H1 (cell line): Measurements from ENCODE around the gene SPRR2F. TPM values are rescaled to one million over a fixed set of nuclear protein-coding genes. Genes with fewer than 3 reads are reported as not detected.
A peak's percentile ranks its signal among the peaks of the same experiment; 100 is the strongest.

Source experiments
- CTCF ChIA-PET: fragments of 300-600 bp; sonication (Branson Sonifier 250); formaldehyde crosslinking; loops from one replicate; lab custom pipeline; 2021; ENCODE audit not compliant: partially characterized antibody; lab: Charles Lee
- POLR2A ChIA-PET: fragments of 300-600 bp; sonication (Branson Sonifier 250); formaldehyde crosslinking; loops from one replicate; lab custom pipeline; 2021; ENCODE audit warnings: inconsistent platforms; ENCODE audit not compliant: partially characterized antibody; lab: Charles Lee
- DNase-seq, 2 experiments: peaks; one replicate each; pipeline versions ENCODE4 v3.0.0 to v3.0.0-alpha.2; 2010 to 2022; ENCODE audit warnings: low spot score in 2 of 2, low read depth in 1 of 2, mixed read lengths in 1 of 2
- FAIRE-seq: peaks from 2 replicates; lab custom pipeline; 2011; peaks lifted over from hg19 to GRCh38; lab: Jason Lieb, UNC
- H2AFZ ChIP-seq: 2 replicates; pipeline ENCODE4 v1.8.1; 2012; ENCODE audit warnings: low read length, inconsistent platforms
- H2AK5ac ChIP-seq: 2 replicates; pipeline ENCODE4 v1.6.1; 2013; ENCODE audit warnings: low read depth, low read length
- H2BK120ac ChIP-seq: replicated peaks from 2 replicates; pipeline ENCODE3; 2013; ENCODE audit warnings: low read depth, low read length, inconsistent platforms
- H2BK12ac ChIP-seq: 2 replicates; pipeline ENCODE4 v1.6.1; 2013; ENCODE audit warnings: low read depth, low read length
- H2BK15ac ChIP-seq: 2 replicates; pipeline ENCODE4 v1.6.1; 2013; ENCODE audit warnings: low read length
- H2BK20ac ChIP-seq: 2 replicates; pipeline ENCODE4 v1.6.1; 2013; ENCODE audit warnings: low read length
- H2BK5ac ChIP-seq: 2 replicates; pipeline ENCODE4 v1.6.1; 2013; ENCODE audit warnings: low read depth, low read length
- H3K14ac ChIP-seq: 2 replicates; pipeline ENCODE4 v1.6.1; 2013; ENCODE audit warnings: inconsistent platforms; ENCODE audit not compliant: insufficient read length
- H3K18ac ChIP-seq: 2 replicates; pipeline ENCODE4 v1.6.1; 2013; ENCODE audit warnings: low read length; ENCODE audit errors: extremely low read depth
- H3K23ac ChIP-seq: 2 replicates; pipeline ENCODE4 v1.6.1; 2013; ENCODE audit warnings: inconsistent platforms; ENCODE audit not compliant: insufficient read length
- H3K23me2 ChIP-seq: 2 replicates; pipeline ENCODE4 v1.6.1; 2013; ENCODE audit warnings: low read depth, low read length
- H3K27ac ChIP-seq: 2 replicates; pipeline ENCODE4 v1.6.1; 2011; ENCODE audit warnings: low read depth, low read length, inconsistent platforms
- H3K27me3 ChIP-seq, 4 experiments: replicated peaks in 1 of 4; 1 replicate in 1 of 4; 2 replicates in 3 of 4; pipeline versions ENCODE4 v1.6.1 to v1.8.1; 2011 to 2013; ENCODE audit warnings: low read length in 3 of 4, mild to moderate bottlenecking in 3 of 4, inconsistent platforms in 2 of 4, mixed read lengths in 2 of 4, moderate library complexity in 1 of 4; ENCODE audit not compliant: control insufficient read depth in 3 of 4, insufficient read depth in 3 of 4; ENCODE audit errors: extremely low read depth in 1 of 4
- H3K36me3 ChIP-seq, 4 experiments: 2 replicates each; pipeline versions ENCODE4 v1.6.1 to v1.8.1; 2011 to 2013; ENCODE audit warnings: mild to moderate bottlenecking in 4 of 4, low read length in 3 of 4, moderate library complexity in 2 of 4, control low read depth in 1 of 4, inconsistent platforms in 1 of 4; ENCODE audit not compliant: insufficient read depth in 4 of 4, control insufficient read depth in 2 of 4
- H3K4ac ChIP-seq: replicated peaks from 2 replicates; pipeline ENCODE3; 2013; ENCODE audit warnings: low read length, low read depth, mixed read lengths, inconsistent platforms; ENCODE audit not compliant: insufficient read length
- H3K4me1 ChIP-seq, 4 experiments: replicated peaks in 1 of 4; 1 replicate in 1 of 4; 2 replicates in 3 of 4; pipeline versions ENCODE4 v1.6.1 to v1.8.1; 2011 to 2013; ENCODE audit warnings: low read length in 3 of 4, inconsistent platforms in 2 of 4, mixed read lengths in 1 of 4; ENCODE audit not compliant: insufficient read depth in 4 of 4, control insufficient read depth in 3 of 4
- H3K4me2 ChIP-seq, 2 experiments: 2 replicates each; pipeline versions ENCODE4 v1.6.1 to v1.8.1; 2011 to 2013; ENCODE audit warnings: low read depth in 2 of 2, low read length in 2 of 2, control low read depth in 1 of 2, inconsistent platforms in 1 of 2, mild to moderate bottlenecking in 1 of 2; ENCODE audit not compliant: insufficient read depth in 1 of 2
- H3K4me3 ChIP-seq, 4 experiments: fragments of 200-600, 300-600 bp in 1 of 4; sonication (generic), shearing (Covaris generic), sonication (Bioruptor Twin) in 1 of 4; 2 replicates each; pipeline versions ENCODE4 v1.5.1 to v1.8.1; 2011 to 2016; ENCODE audit warnings: low read length in 4 of 4, low read depth in 3 of 4, control low read depth in 2 of 4, inconsistent platforms in 2 of 4, mild to moderate bottlenecking in 2 of 4, mixed read lengths in 1 of 4, moderate library complexity in 1 of 4; ENCODE audit not compliant: insufficient read depth in 2 of 4; ENCODE audit errors: extremely low read depth in 1 of 4
- H3K56ac ChIP-seq: replicated peaks from 2 replicates; pipeline ENCODE3; 2013; ENCODE audit warnings: low read depth, mild to moderate bottlenecking, mixed read lengths, low read length, inconsistent platforms; ENCODE audit not compliant: insufficient read length
- H3K79me1 ChIP-seq: 2 replicates; pipeline ENCODE4 v1.6.1; 2013; ENCODE audit warnings: low read depth, low read length, control low read depth
- H3K79me2 ChIP-seq, 2 experiments: 2 replicates each; pipeline versions ENCODE4 v1.6.1 to v1.8.1; 2012 to 2013; ENCODE audit warnings: low read length in 2 of 2, mild to moderate bottlenecking in 2 of 2, inconsistent platforms in 1 of 2; ENCODE audit not compliant: insufficient read depth in 2 of 2, control insufficient read depth in 1 of 2
- H3K9ac ChIP-seq, 4 experiments: replicated peaks in 1 of 4; 1 replicate in 1 of 4; 2 replicates in 3 of 4; pipeline versions ENCODE4 v1.6.1 to v1.8.1; 2011 to 2013; ENCODE audit warnings: low read depth in 3 of 4, low read length in 3 of 4, control low read depth in 2 of 4, mild to moderate bottlenecking in 2 of 4, moderate library complexity in 2 of 4, inconsistent platforms in 1 of 4; ENCODE audit errors: extremely low read depth in 1 of 4
- H3K9me3 ChIP-seq, 2 experiments: 2 replicates each; pipeline versions ENCODE4 v1.6.1 to v1.8.1; 2012 to 2013; ENCODE audit warnings: mild to moderate bottlenecking in 2 of 2, moderate library complexity in 2 of 2, control low read depth in 1 of 2, inconsistent platforms in 1 of 2, low read depth in 1 of 2, low read length in 1 of 2, mixed read lengths in 1 of 2; ENCODE audit not compliant: insufficient read depth in 2 of 2
- H4K20me1 ChIP-seq, 2 experiments: replicated peaks in 1 of 2; 2 replicates each; pipeline versions ENCODE3 to v1.8.1; 2011 to 2013; ENCODE audit warnings: inconsistent platforms in 2 of 2, low read length in 2 of 2, mild to moderate bottlenecking in 1 of 2; ENCODE audit not compliant: insufficient read depth in 2 of 2, control insufficient read depth in 1 of 2
- H4K5ac ChIP-seq: 2 replicates; pipeline ENCODE4 v1.6.1; 2013; ENCODE audit warnings: low read length, low read depth, mixed read lengths, inconsistent platforms; ENCODE audit not compliant: insufficient read length
- H4K8ac ChIP-seq: 2 replicates; pipeline ENCODE4 v1.8.0; 2013; ENCODE audit warnings: mild to moderate bottlenecking, moderate library complexity, low read length, inconsistent platforms; ENCODE audit not compliant: insufficient read depth; ENCODE audit errors: extremely low read depth
- H4K91ac ChIP-seq: replicated peaks from 2 replicates; pipeline ENCODE3; 2013; ENCODE audit warnings: low read length, mixed read lengths, inconsistent platforms; ENCODE audit not compliant: insufficient read length
- MAFK ChIP-seq: IDR thresholded peaks from 2 replicates; pipeline ENCODE4 v1.6.1; 2012; ENCODE audit warnings: low read depth, mild to moderate bottlenecking, improper control_type of control experiment, low read length
- TEAD4 ChIP-seq: IDR thresholded peaks from 2 replicates; pipeline ENCODE4 v1.6.1; 2012; ENCODE audit warnings: low read depth, low read length, inconsistent platforms, mixed read lengths
- WGBS, 2 experiments: shearing (Covaris generic) in 1 of 2; methylation state at CpG; one replicate each; pipeline versions ENCODE4 v1.1.6 to v1.1.7; 2013 to 2015; ENCODE audit warnings: low lambda C conversion rate in 2 of 2, mixed read lengths in 2 of 2, inconsistent platforms in 1 of 2, low coverage in 1 of 2, missing lambda C conversion rate in 1 of 2; ENCODE audit not compliant: insufficient replicate concordance in 2 of 2, insufficient coverage in 1 of 2, insufficient read length in 1 of 2; ENCODE audit errors: extremely low coverage in 1 of 2, missing lambda C conversion rate in 1 of 2; 5-methylcytosine and 5-hydroxymethylcytosine counted together
- polyA plus RNA-seq, 7 experiments: library from polyadenylated mRNA; depleted of rRNA in 3 of 7; stranded (reverse) in 5 of 7; unstranded in 2 of 7; fragments of >200 nt in 5 of 7; fragments of 200-250 nt in 2 of 7; gene quantifications; 1 replicate in 5 of 7; 2 replicates in 1 of 7; 4 replicates in 1 of 7; pipeline versions ENCODE4 v1.2.1 to v1.2.3, GENCODE V29; 2011 to 2013; ENCODE audit warnings: missing spikeins in 2 of 7, mixed read lengths in 2 of 7
- total RNA-seq: library from RNA; stranded (reverse); fragmentation: NEBNext Ultra II Directional; extraction: Animal tissue kit (Norgen Biotek cat#: 25700); gene quantifications from 2 replicates; pipeline ENCODE4 v1.2.1, GENCODE V29; 2021

Gene SPRR2F
- total and polyA plus RNA-seq, 2 of the 8 experiments (the other 6 are each of a cell fraction or from before 2014, with no cell fraction given): 0.50 to 1.1 TPM

GRCh38 chr1:153155541-153155940, 42.2 kb upstream of the SPRR2F start:
- POLR2A ChIA-PET: no interaction called here
- Histone ChIP-seq H2BK12ac (no peak overlapping the region), H3K36me3 (no peaks in the 10 kb centered on the region; a peak in 1 of 8 replicates), H4K91ac (no peak overlapping the region), H3K79me1 (no peaks in the 10 kb centered on the region), H2BK20ac (no peak overlapping the region), H2BK15ac (no peak overlapping the region), H3K18ac (no peak overlapping the region), H4K20me1 (no peaks in the 10 kb centered on the region), H4K5ac (no peak overlapping the region), H3K23me2 (no peaks in the 10 kb centered on the region; the same call in 1 of the 2 replicates), H3K9me3 (peaks cover 20 to 27% of the 10 kb centered on the region in 2 experiments), H4K8ac (no peak overlapping the region), H3K4me1 (no peaks in the 10 kb centered on the region), H3K79me2 (no peaks in the 10 kb centered on the region), H3K14ac (no peak overlapping the region), H2AK5ac (no peak overlapping the region), H3K4ac (no peak overlapping the region), H3K23ac (no peak overlapping the region), H3K4me3 (no peak overlapping the region), H2AFZ (no peak overlapping the region), H2BK120ac (no peak overlapping the region), H3K56ac (no peak overlapping the region), H3K27ac (no peak overlapping the region), H2BK5ac (no peak overlapping the region), H3K9ac (no peak overlapping the region), H3K4me2 (no peak overlapping the region), H3K27me3 (no peaks in the 10 kb centered on the region)
- 89% methylated on average over 2 of the region's 2 CpGs; no CpG with 5 or more reads in 1 of the 2 experiments for WGBS, 2 experiments
- FAIRE-seq (no peak), DNase-seq (no peak)
- TF ChIP-seq TEAD4 (no peak), MAFK (peak; percentile 46; the same call in 1 of the 2 replicates)
- CTCF ChIA-PET: interaction anchor here (0.9 kb wide), 1 partner anchor 284 kb away, joined by 3 read pairs; no protein-coding TSS in a partner anchor
